AG10803 (cell line): Measurements from ENCODE around the gene ZDHHC7.

Experiments used
- DNase-seq: peaks from one replicate; pipeline ENCODE4 v3.0.0; 2010; ENCODE audit warnings: low read depth
- H3K4me3 ChIP-seq: 2 replicates; pipeline ENCODE4 v1.5.1; 2011; ENCODE audit warnings: mild to moderate bottlenecking, low read length, control low read depth
- TF ChIP-seq, protein P1 (sequence below): conservative IDR thresholded peaks from 2 replicates; pipeline ENCODE4 v1.5.1; 2011; ENCODE audit warnings: mild to moderate bottlenecking, low read length, control low read depth, inconsistent platforms

Gene ZDHHC7

DNA sequence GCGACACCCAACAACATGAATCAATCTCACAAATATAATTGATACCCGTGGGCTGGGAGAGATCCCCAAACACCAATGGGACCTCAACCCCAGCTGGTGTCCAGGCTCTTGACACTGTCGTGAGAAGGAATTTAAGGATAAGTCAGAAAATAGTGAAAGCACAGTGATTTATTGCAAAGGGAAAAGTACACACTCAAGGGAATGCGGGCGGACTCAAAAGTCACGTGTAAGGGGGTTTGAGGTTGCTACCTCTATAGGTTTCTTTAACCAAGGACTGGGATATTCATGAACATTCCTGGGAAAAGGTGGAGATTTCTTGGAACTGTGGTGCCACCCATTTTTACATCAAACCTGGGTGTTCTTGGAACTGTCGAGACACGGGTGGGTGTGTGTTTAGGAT is 6.3 kb upstream of the ZDHHC7 start:
- TF ChIP-seq, protein P1, sequence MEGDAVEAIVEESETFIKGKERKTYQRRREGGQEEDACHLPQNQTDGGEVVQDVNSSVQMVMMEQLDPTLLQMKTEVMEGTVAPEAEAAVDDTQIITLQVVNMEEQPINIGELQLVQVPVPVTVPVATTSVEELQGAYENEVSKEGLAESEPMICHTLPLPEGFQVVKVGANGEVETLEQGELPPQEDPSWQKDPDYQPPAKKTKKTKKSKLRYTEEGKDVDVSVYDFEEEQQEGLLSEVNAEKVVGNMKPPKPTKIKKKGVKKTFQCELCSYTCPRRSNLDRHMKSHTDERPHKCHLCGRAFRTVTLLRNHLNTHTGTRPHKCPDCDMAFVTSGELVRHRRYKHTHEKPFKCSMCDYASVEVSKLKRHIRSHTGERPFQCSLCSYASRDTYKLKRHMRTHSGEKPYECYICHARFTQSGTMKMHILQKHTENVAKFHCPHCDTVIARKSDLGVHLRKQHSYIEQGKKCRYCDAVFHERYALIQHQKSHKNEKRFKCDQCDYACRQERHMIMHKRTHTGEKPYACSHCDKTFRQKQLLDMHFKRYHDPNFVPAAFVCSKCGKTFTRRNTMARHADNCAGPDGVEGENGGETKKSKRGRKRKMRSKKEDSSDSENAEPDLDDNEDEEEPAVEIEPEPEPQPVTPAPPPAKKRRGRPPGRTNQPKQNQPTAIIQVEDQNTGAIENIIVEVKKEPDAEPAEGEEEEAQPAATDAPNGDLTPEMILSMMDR = no peak
- no peak for DNase-seq
- no peak overlapping the region for H3K4me3 ChIP-seq

DNA sequence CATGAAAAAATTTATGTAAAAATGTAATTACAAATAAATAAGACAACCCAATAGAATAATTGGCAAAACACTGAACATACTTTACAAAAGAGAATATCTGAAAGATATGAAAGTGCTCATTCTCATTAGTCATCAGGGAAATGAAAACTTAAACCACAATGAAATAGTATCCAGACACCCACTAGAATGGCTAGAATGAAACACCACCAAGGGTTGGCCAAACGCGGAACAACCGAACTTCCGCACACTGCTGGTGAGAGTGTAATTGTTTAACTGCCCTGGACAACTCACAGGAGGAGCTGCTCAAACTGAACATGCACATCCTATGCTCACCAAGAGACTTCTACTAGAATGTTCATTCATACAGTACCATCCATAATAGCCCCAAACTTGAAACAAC is 5.8 kb upstream of the ZDHHC7 start:
- TF ChIP-seq, protein P1 = no peak
- no peak for DNase-seq
- H3K4me3 ChIP-seq = no peak overlapping the region

DNA sequence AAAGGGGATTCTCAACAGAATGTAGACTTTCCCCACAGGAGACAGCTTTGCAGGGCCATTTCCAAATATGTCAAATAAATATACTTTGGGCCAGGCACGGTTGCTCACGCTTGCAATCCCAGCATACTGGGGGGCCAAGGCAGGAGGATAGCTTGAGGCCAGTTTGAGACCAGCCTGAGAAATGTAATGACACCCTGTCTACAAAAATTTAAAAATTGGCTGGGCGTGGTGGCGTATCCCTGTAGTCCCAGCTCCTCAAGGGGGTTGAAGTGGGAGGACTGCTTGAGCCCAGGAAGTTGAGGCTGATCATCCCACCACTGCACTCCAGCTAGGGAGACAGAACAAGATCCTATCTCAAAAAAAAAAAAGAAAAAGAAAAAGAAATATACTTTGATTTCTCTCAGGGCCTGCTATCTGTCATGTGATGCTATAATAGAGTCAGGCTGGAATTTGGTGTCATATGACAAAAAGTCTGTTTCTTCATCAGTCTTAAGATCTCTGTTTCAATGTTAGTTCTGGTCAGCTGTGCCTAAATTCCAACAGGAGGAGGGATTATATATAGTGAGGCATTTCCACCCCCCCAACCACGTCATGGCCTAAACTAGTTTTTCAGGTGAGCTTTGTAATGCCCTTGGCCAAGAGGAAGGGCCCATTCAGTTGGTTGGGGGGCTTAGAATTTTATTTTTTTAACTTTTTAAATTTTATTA is 4.3 kb upstream of the ZDHHC7 start:
- no peak for DNase-seq
- no peak overlapping the region for H3K4me3 ChIP-seq
- TF ChIP-seq, protein P1 = no peak

DNA sequence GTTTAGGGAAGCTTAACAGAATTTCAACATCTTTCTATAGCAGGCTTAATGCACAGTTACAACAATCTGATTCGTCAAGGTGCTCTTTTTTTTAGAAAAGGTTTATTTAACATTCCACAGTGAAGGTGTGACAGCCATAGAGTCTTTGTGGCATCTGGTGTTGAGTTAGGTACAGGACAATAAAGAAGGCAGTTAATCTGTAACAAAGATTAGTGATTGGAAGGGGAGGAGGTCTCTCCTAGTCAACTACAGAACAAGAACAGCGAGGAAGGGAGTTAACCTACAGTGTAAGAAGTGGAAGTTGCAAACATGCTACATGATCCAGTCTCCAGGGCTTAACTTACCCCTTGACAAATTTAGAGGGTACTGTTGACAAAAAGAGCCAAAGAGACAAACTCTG is 3.0 kb upstream of the ZDHHC7 start:
- no peak overlapping the region for H3K4me3 ChIP-seq
- TF ChIP-seq, protein P1 = no peak
- DNase-seq = no peak

DNA sequence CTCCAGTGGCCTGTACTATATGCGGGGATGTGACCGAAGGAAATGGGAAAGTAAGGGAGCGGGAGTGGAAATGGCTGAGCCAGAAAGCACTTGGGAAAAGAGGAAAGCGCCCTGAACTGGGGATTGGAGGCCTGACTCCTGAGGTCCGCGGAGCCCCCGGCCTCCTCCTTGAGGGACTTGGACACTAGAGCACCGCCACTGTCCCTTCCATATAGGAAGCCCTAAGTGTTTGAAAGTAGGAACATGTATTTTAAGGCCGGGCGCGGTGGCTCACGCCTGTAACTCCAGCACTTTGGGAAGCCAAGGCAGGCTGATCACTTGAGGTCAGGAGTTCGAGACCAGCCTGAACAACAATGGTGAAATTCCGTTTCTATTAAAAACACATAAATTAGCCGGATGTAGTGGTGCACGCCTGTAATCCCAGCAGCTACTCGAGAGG is 530 bp upstream of the ZDHHC7 start:
- peak overlapping the region; percentile 92 for H3K4me3 ChIP-seq
- TF ChIP-seq, protein P1 = no peak
- no peak for DNase-seq

DNA sequence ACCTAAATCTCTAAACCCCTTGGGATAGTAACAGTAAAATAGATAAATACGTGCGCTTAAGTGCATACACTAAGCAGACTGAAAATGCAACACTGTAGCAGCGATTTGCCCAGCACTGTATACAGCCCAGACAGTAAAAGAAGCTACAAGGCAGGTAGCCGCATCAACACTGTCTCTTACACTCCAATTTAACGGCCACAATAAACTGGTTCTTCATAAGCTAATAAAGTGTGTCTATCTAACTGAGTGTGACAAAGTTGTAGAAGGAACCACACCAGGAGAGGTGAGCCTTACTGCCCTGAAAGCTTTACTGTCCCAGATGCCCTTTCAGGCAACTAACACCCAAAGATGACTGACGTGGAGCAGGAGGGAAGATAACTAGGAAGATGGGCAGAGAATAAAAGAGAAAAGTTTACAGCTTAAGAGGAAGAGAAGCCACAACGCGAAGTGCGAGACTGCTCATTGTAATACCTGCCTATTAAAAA is 847 bp downstream of the ZDHHC7 start:
- TF ChIP-seq, protein P1 = no peak
- no peak for DNase-seq
- H3K4me3 ChIP-seq = peak overlapping the region; percentile 92

DNA sequence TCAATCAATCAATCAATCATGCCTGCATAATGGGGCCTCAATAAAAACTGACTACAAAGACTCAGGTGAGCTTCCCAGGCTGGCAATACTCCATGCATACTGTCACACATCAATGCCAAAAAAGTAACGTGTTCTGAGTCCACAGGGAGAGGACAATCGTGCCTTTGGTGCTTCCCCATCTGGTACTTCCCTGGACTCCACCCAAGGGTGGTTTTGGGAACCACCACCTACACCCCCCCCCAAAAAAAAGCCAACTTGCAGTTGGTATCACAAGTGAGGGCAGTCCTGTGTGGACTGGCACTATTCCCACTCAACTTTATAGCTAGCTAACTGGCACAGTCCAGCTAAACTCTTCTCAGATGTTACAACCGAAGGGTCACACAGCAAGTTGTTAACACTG is 3.1 kb downstream of the ZDHHC7 start:
- TF ChIP-seq, protein P1 = no peak
- DNase-seq = no peak
- H3K4me3 ChIP-seq = no peak overlapping the region
